Measurements from ENCODE around the gene SLC13A3.
A peak's percentile ranks its signal among the peaks of the same experiment; 100 is the strongest.

DNA sequence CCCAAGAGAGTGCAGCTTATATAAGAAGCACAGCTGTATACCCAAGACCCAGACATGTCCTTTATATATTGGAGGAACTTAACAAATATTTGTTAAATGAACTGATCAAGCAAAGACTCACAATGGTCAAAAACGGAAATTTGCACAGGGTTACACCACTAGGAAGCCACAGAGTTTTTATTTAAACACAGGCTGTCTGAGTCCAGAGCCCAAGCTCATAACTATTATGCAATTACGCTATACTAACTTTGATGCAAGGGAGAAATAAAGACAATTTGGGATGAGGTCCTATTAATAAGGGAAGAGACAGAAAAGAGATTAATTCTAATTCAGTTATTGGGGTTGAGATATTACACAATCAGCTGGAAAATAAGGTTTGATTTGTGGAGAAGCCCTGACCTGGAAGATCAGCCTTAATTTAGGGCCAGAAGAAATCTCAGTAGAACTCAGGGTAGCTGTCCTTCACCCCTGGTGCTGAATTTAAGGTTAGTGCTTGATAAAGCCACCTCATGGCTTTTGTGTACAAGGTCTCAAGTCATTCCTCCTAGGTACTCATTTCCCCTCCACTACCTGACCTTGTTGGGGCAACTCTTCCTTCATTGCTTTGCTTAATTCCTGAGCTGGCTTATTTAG lies 127.4 kb downstream of the SLC13A3 start:
- TF ChIP-seq, protein P1, sequence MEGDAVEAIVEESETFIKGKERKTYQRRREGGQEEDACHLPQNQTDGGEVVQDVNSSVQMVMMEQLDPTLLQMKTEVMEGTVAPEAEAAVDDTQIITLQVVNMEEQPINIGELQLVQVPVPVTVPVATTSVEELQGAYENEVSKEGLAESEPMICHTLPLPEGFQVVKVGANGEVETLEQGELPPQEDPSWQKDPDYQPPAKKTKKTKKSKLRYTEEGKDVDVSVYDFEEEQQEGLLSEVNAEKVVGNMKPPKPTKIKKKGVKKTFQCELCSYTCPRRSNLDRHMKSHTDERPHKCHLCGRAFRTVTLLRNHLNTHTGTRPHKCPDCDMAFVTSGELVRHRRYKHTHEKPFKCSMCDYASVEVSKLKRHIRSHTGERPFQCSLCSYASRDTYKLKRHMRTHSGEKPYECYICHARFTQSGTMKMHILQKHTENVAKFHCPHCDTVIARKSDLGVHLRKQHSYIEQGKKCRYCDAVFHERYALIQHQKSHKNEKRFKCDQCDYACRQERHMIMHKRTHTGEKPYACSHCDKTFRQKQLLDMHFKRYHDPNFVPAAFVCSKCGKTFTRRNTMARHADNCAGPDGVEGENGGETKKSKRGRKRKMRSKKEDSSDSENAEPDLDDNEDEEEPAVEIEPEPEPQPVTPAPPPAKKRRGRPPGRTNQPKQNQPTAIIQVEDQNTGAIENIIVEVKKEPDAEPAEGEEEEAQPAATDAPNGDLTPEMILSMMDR (IDR thresholded peaks at IDR 0.05): no peak
- no peak for TF ChIP-seq POLR2AphosphoS2 (conservative IDR thresholded peaks at IDR 0.05; ENCODE audit: low read length)
- TF ChIP-seq SMC3 (IDR thresholded peaks at IDR 0.05): no peak
- TF ChIP-seq MAZ (IDR thresholded peaks at IDR 0.05; ENCODE audit: borderline replicate concordance, low read depth, low read length): no peak
- peak; percentile 85 for TF ChIP-seq REST (IDR thresholded peaks at IDR 0.05)
- no peak for TF ChIP-seq RFX5 (IDR thresholded peaks at IDR 0.05)
- TF ChIP-seq POLR2A (IDR thresholded peaks at IDR 0.05; ENCODE audit: low read length): no peak
- TF ChIP-seq HDAC2 (IDR thresholded peaks at IDR 0.05): no peak
- TF ChIP-seq, protein P2, sequence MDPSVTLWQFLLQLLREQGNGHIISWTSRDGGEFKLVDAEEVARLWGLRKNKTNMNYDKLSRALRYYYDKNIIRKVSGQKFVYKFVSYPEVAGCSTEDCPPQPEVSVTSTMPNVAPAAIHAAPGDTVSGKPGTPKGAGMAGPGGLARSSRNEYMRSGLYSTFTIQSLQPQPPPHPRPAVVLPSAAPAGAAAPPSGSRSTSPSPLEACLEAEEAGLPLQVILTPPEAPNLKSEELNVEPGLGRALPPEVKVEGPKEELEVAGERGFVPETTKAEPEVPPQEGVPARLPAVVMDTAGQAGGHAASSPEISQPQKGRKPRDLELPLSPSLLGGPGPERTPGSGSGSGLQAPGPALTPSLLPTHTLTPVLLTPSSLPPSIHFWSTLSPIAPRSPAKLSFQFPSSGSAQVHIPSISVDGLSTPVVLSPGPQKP (IDR thresholded peaks at IDR 0.05; ENCODE audit: low read depth, low read length): no peak
- no peak for TF ChIP-seq ESRRA (IDR thresholded peaks at IDR 0.05; ENCODE audit: borderline replicate concordance, low read length)
- no peak for TF ChIP-seq CHD2 (IDR thresholded peaks at IDR 0.05; ENCODE audit: low read length, partially characterized antibody)
- TF ChIP-seq EP300 (IDR thresholded peaks at IDR 0.05): no peak
